T-cell (primary cell): ENCODE data around the gene ZNF341. TPM values are rescaled to one million over a fixed set of nuclear protein-coding genes. Genes with fewer than 3 reads are reported as not detected.
"Not testable (repeated sequence)": the region's sequence is repeated elsewhere in the genome, so short reads cannot be mapped to it uniquely, and the experiment has no call there.

Experiments
- ATAC-seq, 4 experiments: fragments of 200-7000 bp in 3 of 4; fragments of 150-1000 bp in 1 of 4; cut with Tn5 transposase; replicated peaks in 1 of 4; 1 replicate in 3 of 4; 2 replicates in 1 of 4; pipeline ENCODE4 v1.10.0; 2021; ENCODE audit warnings: moderate library complexity in 3 of 4, mild to moderate bottlenecking in 2 of 4, moderate number of reproducible peaks in 1 of 4
- CTCF ChIA-PET, 2 donors: fragments of 300-600 bp; sonication (Branson Sonifier 250); formaldehyde crosslinking; loops; one replicate each; lab custom pipeline; 2022; ENCODE audit warnings: antibody characterized with exemption in 2 of 2; lab: Charles Lee
- POLR2A ChIA-PET, 2 donors: fragments of 300-600 bp; sonication (Branson Sonifier 250); formaldehyde crosslinking; loops; one replicate each; lab custom pipeline; 2022; ENCODE audit warnings: antibody characterized with exemption in 2 of 2; lab: Charles Lee
- DNase-seq, 35 experiments: peaks; one replicate each; pipeline versions ENCODE4 v3.0.0 to v3.0.0-alpha.2; 2013 to 2023
- H3K27ac ChIP-seq: one replicate; pipeline ENCODE4 v1.5.1; 2013; ENCODE audit warnings: low read length
- H3K27me3 ChIP-seq, 2 experiments: replicated peaks in 1 of 2; 1 replicate in 1 of 2; 2 replicates in 1 of 2; pipeline versions ENCODE4 v1.6.1 to v1.7.0; 2013; ENCODE audit warnings: low read length in 1 of 2, mixed read lengths in 1 of 2; ENCODE audit not compliant: control insufficient read depth in 2 of 2, insufficient read depth in 2 of 2; ENCODE audit errors: extremely low read depth in 1 of 2
- H3K36me3 ChIP-seq, 2 donors: 1 replicate in 1 of 2; 2 replicates in 1 of 2; pipeline versions ENCODE4 v1.6.1 to v1.7.0; 2013; ENCODE audit warnings: low read length in 1 of 2; ENCODE audit not compliant: control insufficient read depth in 2 of 2, insufficient read depth in 1 of 2; ENCODE audit errors: extremely low read depth in 1 of 2
- H3K4me1 ChIP-seq, 2 experiments: 1 replicate in 1 of 2; 2 replicates in 1 of 2; pipeline versions ENCODE4 v1.6.1 to v1.7.0; 2013; ENCODE audit warnings: low read length in 2 of 2, mixed read lengths in 1 of 2; ENCODE audit not compliant: insufficient read depth in 2 of 2, control insufficient read depth in 1 of 2; ENCODE audit errors: extremely low read depth in 1 of 2
- H3K4me3 ChIP-seq, 2 donors: 1 replicate in 1 of 2; 2 replicates in 1 of 2; pipeline versions ENCODE4 v1.5.1 to v1.7.0; 2013; ENCODE audit warnings: mild to moderate bottlenecking in 2 of 2, low read length in 1 of 2, moderate library complexity in 1 of 2; ENCODE audit not compliant: control insufficient read depth in 1 of 2; ENCODE audit errors: extremely low read depth in 1 of 2
- H3K9me3 ChIP-seq: 2 replicates; pipeline ENCODE4 v1.7.0; 2013
- H3K27ac Mint-ChIP-seq, 2 donors: one replicate each; pipeline ENCODE4 v1.8.0; 2020 to 2021; ENCODE audit warnings: mild to moderate bottlenecking in 2 of 2, mixed read lengths in 2 of 2
- H3K27me3 Mint-ChIP-seq, 2 donors: one replicate each; pipeline ENCODE4 v1.8.0; 2021 to 2022; ENCODE audit warnings: mixed read lengths in 2 of 2
- H3K36me3 Mint-ChIP-seq: one replicate; pipeline ENCODE4 v1.8.0; 2021; ENCODE audit warnings: mixed read lengths
- H3K4me1 Mint-ChIP-seq, 3 donors: one replicate each; pipeline ENCODE4 v1.8.0; 2020 to 2022; ENCODE audit warnings: mixed read lengths in 3 of 3, mild to moderate bottlenecking in 1 of 3
- H3K4me3 Mint-ChIP-seq, 3 donors: one replicate each; pipeline ENCODE4 v1.8.0; 2020 to 2022; ENCODE audit warnings: mild to moderate bottlenecking in 3 of 3, mixed read lengths in 3 of 3, moderate library complexity in 3 of 3
- H3K9me3 Mint-ChIP-seq, 3 donors: one replicate each; pipeline ENCODE4 v1.8.0; 2020 to 2022; ENCODE audit warnings: mixed read lengths in 3 of 3
- WGBS: methylation state at CpG from one replicate; pipeline ENCODE4 v1.1.5; 2013; ENCODE audit warnings: missing lambda C conversion rate; ENCODE audit not compliant: insufficient coverage; 5-methylcytosine and 5-hydroxymethylcytosine counted together
- total RNA-seq, 35 experiments: library from RNA in 6 of 35; stranded (reverse) in 6 of 35; fragments of 120-200 nt in 1 of 35; gene quantifications; one replicate each; pipeline versions ENCODE4 v1.2.1 to v1.2.4 and lab custom pipeline; 2013 to 2026

ZNF341 gene
- total RNA-seq, 5 donors from 2014 or later (not counting 1 experiment from before 2014, with no cell fraction given): 4.0 to 6.1 (median 5.6) TPM

GRCh38 chr20:33791540-33791939 is 59.7 kb downstream of the ZNF341 start:
- H3K4me3 ChIP-seq: no peak overlapping the region
- ChIA-PET POLR2A (no interaction called here), CTCF (interaction anchor here (0.8 to 1.9 kb wide), 2 partner anchors 123 kb away, joined by 4 to 10 read pairs; no protein-coding TSS in a partner anchor)
- Mint-ChIP-seq H3K9me3 (no peaks in the 10 kb centered on the region), H3K36me3 (peaks cover 18% of the 10 kb centered on the region), H3K4me3 (no peak overlapping the region), H3K27me3 (no peaks in the 10 kb centered on the region), H3K27ac (no peak overlapping the region), H3K4me1 (peaks cover 8 to 17% (median 11%) of the 10 kb centered on the region in 3 donors)
- no peaks in the 10 kb centered on the region for H3K27me3 ChIP-seq
- DNase-seq (no peak), ATAC-seq (no peak)
- WGBS: 89% methylated on average over 9 of the region's 9 CpGs
- H3K4me1 ChIP-seq: peaks cover 2 to 13% of the 10 kb centered on the region in 2 experiments
- no peak overlapping the region for H3K27ac ChIP-seq
- H3K36me3 ChIP-seq: peaks cover 4 to 7% of the 10 kb centered on the region in 2 donors
- H3K9me3 ChIP-seq: no peaks in the 10 kb centered on the region

- Mint-ChIP-seq H3K4me1 (peaks cover 6 to 14% (median 8%) of the 10 kb centered on the region in 3 donors), H3K4me3 (no peak overlapping the region), H3K36me3 (peaks cover 18% of the 10 kb centered on the region), H3K27me3 (no peaks in the 10 kb centered on the region), H3K27ac (no peak overlapping the region), H3K9me3 (no peaks in the 10 kb centered on the region)
- ATAC-seq: peak in 3 of 4 experiments; percentile 60 to 69 (median 62)
- Histone ChIP-seq H3K27ac (no peak overlapping the region), H3K9me3 (no peaks in the 10 kb centered on the region), H3K4me3 (no peak overlapping the region), H3K27me3 (no peaks in the 10 kb centered on the region), H3K4me1 (peaks cover 2 to 13% of the 10 kb centered on the region in 2 experiments), H3K36me3 (peaks cover 4 to 7% of the 10 kb centered on the region in 2 donors)
- ChIA-PET CTCF (interaction anchor here (0.6 to 1.9 kb wide), 5 partner anchors 9 to 1754 kb away, joined by 4 to 10 read pairs (median 4); no protein-coding TSS in a partner anchor), POLR2A (no interaction called here)
- peak in 30 of 35 experiments; percentile 8 to 67 (median 34) for DNase-seq
- 76% methylated on average over 13 of the region's 13 CpGs for WGBS
Observed at GRCh38 chr20:33791959-33792597, 60.3 kb downstream of the ZNF341 start.

DNA sequence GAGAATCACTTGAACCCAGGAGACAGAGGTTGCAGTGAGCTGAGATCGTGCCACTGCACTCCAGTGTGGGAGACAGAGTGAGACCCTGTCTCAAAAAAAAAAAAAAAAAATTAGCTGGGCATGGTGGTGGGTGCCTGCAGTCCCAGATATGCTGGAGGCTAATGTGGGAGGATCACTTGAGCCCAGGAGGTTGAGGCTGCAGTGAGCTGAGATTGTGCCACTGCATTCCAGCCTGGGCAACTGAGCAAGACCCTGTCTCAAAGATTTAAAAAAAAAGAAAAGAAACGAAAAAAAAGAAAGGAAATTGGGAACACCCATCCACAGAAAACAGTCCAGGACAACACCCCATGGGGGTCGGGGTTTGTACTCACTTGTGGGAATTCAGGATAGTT is 60.8 kb downstream of the ZNF341 start:
- H3K27ac Mint-ChIP-seq: not testable (repeated sequence)

GRCh38 chr20:33793011-33793931 is 61.5 kb downstream of the ZNF341 start:
- peaks cover 4 to 7% of the 10 kb centered on the region in 2 donors for H3K36me3 ChIP-seq
- Mint-ChIP-seq H3K27me3 (no peaks in the 10 kb centered on the region), H3K4me3 (no peak overlapping the region), H3K9me3 (no peaks in the 10 kb centered on the region), H3K36me3 (peaks cover 18% of the 10 kb centered on the region), H3K27ac (peak overlapping the region in 1 of 2 donors; percentile 44), H3K4me1 (peaks cover 0 to 6% (median 0%) of the 10 kb centered on the region in 3 donors)
- ChIA-PET POLR2A (no interaction called here), CTCF (interaction anchor here (0.6 to 1.9 kb wide), 5 partner anchors 26 to 1756 kb away, joined by 3 to 10 read pairs (median 4); no protein-coding TSS in a partner anchor)
- H3K4me1 ChIP-seq: peaks cover 0 to 6% of the 10 kb centered on the region in 2 experiments
- DNase-seq (no peak), ATAC-seq (no peak)
- H3K9me3 ChIP-seq: no peaks in the 10 kb centered on the region
- no peak overlapping the region for H3K4me3 ChIP-seq
- no peaks in the 10 kb centered on the region for H3K27me3 ChIP-seq
- H3K27ac ChIP-seq: no peak overlapping the region
- WGBS: 73% methylated on average over 13 of the region's 21 CpGs

More for the DNA sequence above, 60.8 kb downstream of the ZNF341 start:
- POLR2A ChIA-PET, H3K4me3 ChIP-seq, H3K27ac ChIP-seq, H3K27me3 ChIP-seq, H3K4me3 Mint-ChIP-seq, DNase-seq, H3K36me3 ChIP-seq, H3K4me1 ChIP-seq, ATAC-seq, H3K9me3 Mint-ChIP-seq, H3K27me3 Mint-ChIP-seq, H3K9me3 ChIP-seq: not testable (repeated sequence)
- CTCF ChIA-PET: interaction anchor here (0.6 to 1.9 kb wide), 7 partner anchors 9 to 1755 kb away, joined by 3 to 10 read pairs (median 4); no protein-coding TSS in a partner anchor
- 86% methylated on average over 2 of the region's 3 CpGs for WGBS
- Mint-ChIP-seq H3K36me3 (peaks cover 18% of the 10 kb centered on the region), H3K4me1 (peaks cover under 1 to 10% (median 3%) of the 10 kb centered on the region in 3 donors)

DNA sequence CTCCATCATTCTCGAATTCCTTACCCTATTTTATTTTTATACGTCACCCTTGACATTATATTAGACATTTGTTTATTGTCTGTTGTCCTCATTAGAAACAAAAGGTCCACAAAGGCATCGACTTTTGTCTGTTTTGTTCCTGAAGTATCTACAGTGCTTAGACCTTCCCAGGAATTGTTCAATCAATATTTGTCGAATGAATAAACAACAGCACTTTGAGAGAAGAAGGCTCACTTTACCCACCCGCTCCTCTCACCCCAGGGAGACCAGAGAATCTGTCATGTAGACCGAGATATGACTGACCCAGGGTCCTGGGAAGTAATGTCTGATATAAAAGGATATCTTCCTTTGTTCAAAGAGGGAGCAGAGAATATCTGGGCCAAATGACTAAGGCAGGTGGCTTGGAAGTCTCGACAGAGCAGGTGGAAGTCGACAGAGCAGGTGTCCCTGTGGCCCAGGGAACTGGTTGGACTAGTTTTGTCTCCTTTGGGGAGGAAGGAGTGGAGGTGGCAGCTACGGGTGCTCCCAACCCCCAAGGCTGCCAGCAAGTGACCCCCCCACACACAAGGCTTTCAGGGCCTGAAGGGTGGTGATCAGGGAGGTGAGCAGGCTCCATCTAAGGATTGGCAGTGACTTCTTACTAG is 64.6 kb downstream of the ZNF341 start:
- H3K27ac Mint-ChIP-seq: no peak overlapping the region
- no peak for DNase-seq
- CTCF ChIA-PET: no interaction called here
- Histone ChIP-seq H3K4me1 (peaks cover 0 to 6% of the 10 kb centered on the region in 2 experiments), H3K9me3 (no peaks in the 10 kb centered on the region), H3K27me3 (no peaks in the 10 kb centered on the region), H3K4me3 (no peak overlapping the region), H3K27ac (no peak overlapping the region), H3K36me3 (peaks cover 0 to 2% of the 10 kb centered on the region in 2 donors)
- peaks cover 0 to 4% (median 0%) of the 10 kb centered on the region in 3 donors for H3K4me1 Mint-ChIP-seq
- peaks cover 2% of the 10 kb centered on the region for H3K36me3 Mint-ChIP-seq
- no peak overlapping the region for H3K4me3 Mint-ChIP-seq
- no peaks in the 10 kb centered on the region for H3K27me3 Mint-ChIP-seq
- WGBS: 88% methylated on average over 2 of the region's 9 CpGs
- no peaks in the 10 kb centered on the region for H3K9me3 Mint-ChIP-seq
- no peak for ATAC-seq
- POLR2A ChIA-PET: no interaction called here
